Skin epidermis (tissue), 12 donors: ENCODE measurements around the gene ZBTB17.
"Not testable (repeated sequence)": the region's sequence is repeated elsewhere in the genome, so short reads cannot be mapped to it uniquely, and the experiment has no call there.

Source experiments
- H3K27ac ChIP-seq, 21 experiments: fragments of 200-600 bp; sonication (generic) in 11 of 21; one replicate each; pipeline ENCODE4 v1.5.0; 2020; ENCODE audit warnings: mild to moderate bottlenecking in 3 of 21, inconsistent platforms in 2 of 21, moderate library complexity in 2 of 21
- H3K4me3 ChIP-seq, 7 experiments: fragments of 200-600 bp; sonication (generic) in 2 of 7; one replicate each; pipeline ENCODE4 v1.5.0; 2020; ENCODE audit warnings: inconsistent platforms in 2 of 7, mild to moderate bottlenecking in 2 of 7, moderate library complexity in 1 of 7

The ZBTB17 gene

DNA sequence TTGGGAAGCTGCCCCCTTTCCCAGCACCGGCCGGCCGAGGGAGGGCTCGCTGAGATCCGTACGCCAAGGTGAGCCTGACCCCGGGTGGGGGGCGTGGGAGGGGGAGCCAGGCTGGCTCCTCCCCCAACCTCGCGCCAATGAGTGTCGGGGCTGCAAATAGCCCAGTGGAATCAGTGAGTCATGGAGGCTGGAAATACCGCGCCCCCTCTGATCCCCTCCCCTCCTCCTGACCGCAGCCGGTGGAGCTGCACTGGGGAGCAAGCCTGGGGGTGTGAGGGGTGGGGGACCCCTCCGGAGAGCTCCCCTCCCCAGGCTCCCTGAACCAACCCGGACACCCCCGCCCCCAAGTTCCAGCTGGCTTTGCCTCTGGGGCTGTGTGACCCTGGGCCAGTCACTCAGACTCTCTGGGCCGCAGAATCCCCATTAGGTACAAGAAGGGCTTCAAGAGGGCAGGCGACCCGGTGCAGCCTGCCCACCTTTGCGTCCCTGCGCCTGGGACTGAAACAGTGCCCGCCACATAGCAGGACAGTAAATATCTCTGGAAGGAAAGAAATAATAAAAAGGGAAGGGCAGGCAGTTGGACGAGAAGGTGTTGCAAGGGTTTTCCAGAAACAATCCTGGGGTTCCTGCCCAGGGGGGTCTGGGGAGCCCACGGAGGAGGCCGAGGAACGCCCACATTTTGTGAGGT lies 37.5 kb upstream of the ZBTB17 start:
- Histone ChIP-seq H3K4me3 (peak overlapping the region; percentile 20 to 46 (median 31)), H3K27ac (peak overlapping the region in 18 of 21 experiments; percentile 1 to 79 (median 42))

DNA sequence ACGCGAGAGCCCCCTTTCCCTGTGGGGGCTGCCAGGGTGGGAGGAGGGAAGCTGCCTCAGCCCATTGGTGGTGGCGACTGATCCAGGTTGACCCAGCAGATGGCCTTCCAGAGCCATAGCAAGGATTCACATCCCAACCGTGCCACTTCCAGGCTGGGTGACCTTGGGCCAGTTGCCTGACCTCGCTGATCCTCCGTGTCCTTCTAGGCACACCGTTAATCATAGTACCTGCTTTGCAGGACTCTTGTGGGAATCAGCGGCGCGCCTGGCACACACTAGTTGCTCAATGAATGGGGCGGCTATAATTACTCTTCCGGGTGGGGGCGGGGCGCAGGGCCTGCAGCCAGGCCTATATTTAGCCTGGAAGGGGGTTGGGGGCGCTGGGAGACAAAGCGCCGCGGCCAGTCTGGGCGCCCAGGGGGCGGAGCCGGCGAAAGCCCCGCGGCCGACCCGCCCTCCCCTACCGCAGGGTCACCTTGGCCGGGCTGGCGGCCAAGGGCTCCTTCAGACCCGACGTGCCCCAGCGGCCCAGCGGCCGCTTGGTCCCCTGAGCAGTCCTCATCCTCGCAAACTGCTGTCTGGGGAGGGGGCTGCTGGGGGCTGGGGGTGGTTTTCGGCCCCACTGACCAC lies 36.8 kb upstream of the ZBTB17 start:
- Histone ChIP-seq H3K4me3 (peak overlapping the region; percentile 20 to 46 (median 31)), H3K27ac (peak overlapping the region in 18 of 21 experiments; percentile 1 to 79 (median 42))

DNA sequence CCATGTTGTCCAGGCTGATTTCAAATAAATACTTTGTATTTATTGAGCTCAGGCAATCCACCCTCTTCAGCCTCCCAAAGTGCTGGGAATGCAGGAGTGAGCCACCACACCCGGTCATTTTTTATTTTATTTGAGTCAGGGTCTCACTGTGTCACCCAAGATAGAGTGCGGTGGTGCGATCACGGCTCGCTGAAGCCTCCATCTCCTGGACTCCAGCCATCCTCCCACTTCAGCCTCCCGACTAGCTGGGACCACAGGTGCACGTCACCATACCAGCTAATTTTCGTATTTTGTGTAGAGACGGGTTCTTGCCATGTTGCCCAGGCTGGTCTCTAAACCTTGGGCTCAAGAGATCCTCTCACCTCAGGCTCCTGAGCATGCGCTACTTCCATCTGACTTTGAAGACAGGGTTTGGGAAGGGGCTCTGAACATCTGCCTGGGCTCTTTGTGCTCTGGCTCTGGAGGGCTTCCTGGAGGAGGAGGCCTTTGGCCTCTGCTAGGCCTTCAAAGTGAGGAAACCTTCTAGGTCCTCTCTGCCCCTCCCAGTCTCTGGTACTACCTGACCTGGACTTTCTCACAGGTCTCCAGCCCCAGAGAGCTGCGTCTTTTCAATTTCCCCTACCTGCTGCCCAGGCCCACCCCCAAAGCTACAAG lies 36.2 kb upstream of the ZBTB17 start:
- H3K27ac ChIP-seq: peak overlapping the region in 2 of 21 experiments; percentile 19 to 79
- H3K4me3 ChIP-seq: no peak overlapping the region

DNA sequence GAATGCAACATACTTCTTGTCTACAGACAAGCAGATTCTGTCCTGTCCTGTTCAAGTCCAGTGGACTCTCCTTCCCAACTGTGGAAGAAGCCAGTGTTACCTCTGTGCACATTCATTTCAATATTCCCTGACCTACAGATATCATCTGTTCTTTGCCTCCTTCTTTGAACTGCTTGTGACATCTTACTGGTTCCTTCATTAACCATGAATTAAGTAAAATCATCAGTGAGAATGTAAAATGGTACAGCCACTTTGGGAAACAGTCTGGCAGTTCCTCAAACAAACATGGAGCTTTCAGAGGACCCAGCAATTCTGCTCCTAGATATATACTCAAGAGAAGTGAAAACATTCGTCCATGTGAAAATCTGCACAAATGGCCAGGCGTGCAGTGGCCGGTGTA lies 34.9 kb upstream of the ZBTB17 start:
- no peak overlapping the region for H3K27ac ChIP-seq
- H3K4me3 ChIP-seq: no peak overlapping the region

DNA sequence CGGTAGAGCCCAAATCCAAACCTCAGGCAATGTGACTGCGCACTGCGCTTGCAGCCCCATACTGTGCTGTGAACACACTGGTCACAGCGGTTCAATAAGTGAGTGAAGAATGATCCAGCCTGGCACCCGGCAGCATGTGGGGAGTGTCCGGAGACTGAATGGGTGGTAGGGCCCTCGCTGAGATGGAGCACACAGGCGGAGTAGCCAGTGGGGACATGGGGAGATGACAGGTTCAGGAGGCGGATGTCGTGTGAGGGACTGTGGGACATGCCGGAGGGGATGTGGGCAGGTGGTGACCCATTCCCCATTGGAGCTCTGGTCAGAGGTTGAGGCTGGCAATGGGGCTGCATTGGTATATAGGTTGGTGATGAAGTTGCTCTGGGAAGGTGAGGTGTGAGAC lies 33.8 kb upstream of the ZBTB17 start:
- no peak overlapping the region for H3K4me3 ChIP-seq
- H3K27ac ChIP-seq: no peak overlapping the region

DNA sequence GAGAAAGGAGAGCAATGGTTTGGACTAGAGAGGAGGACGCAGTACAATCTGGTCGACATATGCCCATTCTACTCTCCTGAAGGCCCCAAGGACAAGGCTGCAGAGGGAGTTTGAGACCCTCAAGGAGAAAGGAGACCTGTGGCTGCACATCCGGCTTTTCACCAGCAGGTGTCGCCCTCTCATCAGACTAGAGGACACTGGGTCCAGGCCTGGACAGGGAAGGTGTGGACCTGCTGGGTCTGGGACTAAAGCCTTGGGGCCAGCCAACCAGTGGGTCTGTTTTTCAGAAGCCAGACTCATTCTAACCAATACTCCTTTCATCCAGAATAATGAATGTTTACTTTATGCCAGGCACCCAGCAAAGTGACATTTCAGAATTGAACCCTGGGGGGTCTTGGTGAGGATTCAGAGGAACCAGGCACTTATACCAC lies 33.1 kb upstream of the ZBTB17 start:
- no peak overlapping the region for H3K4me3 ChIP-seq
- no peak overlapping the region for H3K27ac ChIP-seq

DNA sequence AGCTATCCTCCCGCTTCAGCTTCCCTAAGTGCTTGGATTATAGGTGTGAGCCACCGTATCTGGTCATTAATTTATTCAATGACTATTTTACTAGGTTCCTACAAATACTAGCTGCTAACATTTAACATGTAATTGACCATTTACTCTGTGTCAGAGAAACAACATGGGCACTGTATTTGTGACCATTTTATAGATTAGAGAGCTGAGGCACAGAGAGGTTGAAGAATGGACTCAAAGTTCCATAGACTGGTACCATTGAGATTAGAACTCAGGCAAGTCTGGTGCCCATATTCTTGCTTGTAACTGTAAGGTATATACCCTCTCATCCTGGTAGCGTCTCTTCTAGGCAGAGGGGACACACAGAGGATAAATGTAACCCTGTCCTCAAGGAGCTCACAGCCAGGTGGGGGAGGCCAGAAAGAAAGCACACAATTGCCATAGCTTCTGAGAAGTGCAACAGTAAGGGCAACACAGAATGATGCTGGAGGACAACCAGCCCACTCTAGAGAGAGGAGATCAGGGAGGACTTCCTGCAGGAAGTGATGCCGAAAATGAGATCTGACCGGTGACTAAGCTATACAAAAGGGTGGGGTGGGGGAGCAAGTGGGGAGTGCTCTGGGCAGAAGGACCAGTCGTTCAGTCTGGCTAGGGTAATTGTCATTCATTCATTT lies 31.9 kb upstream of the ZBTB17 start:
- H3K27ac ChIP-seq: no peak overlapping the region
- H3K4me3 ChIP-seq: no peak overlapping the region

DNA sequence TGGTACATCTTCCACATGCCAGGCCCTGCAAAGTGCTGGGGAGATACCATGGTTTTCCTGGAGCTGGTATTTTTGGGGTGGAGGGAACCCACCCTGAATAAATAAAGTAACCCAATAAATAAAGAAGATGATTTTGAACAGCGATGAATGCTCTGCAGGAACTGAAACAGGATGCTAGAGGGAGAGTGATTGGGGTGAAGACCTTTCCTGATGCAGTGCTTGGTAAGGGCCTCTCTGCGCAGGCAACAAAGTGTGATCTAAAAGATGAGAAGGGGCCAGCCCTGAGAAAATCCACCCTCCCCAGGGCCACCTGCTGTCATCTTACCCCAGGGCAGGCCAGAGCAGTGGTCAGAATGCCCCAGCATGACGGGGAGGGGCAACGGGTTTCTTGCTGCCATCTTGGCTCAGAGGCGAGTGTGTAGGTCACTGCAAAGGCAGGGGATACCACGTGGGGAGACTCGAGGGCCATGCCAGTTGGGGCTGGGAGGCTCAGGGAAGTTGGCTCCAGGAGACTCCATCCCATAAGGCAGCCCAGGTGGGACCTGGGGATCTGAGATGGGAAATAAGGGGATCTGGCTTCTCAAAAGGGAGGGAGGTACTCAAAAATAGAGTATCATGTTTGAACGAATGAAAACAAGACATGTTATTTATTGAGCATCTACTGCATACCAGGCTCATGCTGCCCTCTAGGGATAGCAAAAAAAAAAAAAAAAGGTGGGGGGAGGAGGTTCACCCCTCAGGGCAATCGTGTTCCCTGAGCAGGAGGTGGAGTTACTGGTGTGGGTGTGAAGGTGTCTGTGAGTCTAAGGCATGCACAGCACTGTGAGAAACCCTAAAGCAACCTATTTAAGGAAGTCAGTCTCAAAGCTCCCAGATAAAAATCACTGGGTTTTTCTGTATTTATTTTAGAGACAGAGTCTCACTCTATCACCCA lies 30.9 kb upstream of the ZBTB17 start:
- H3K27ac ChIP-seq: no peak overlapping the region
- H3K4me3 ChIP-seq: no peak overlapping the region

DNA sequence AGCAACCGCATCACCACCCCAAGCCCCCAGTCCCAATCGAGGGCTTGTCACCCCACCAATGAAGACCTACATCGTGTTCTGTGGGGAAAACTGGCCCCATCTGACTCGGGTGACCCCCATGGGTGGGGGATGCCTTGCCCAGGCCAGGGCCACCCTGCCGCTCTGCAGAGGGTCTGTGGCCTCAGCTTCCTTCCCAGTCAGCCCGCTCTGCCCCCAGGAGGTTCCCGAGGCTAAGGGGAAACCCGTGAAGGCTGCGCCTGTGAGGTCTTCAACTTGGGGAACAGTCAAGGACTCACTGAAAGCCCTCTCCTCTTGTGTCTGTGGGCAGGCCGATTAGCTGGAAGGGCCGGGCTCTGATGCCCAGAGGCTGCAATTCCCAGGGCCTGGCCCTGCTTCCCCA lies 30.1 kb upstream of the ZBTB17 start:
- no peak overlapping the region for H3K4me3 ChIP-seq

DNA sequence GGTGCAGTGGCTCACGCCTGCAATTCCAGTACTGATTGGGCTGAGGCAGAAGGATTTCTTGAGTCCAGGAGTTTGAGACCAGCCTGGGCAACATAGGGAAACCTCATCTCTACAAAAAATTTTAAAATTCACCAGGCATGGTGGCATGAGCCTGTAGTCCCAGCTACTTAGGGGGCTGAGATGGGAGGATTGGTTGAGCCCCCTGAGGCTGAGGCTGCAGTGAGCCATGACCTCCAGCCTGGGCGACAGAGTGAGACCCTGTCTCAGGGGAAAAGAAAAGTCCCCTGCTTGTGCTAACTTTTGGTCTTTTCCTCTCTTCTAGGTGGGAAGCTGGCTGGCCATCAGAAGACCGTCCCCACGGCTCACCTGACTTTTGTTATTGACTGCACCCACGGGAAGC lies 29.7 kb upstream of the ZBTB17 start:
- H3K4me3 ChIP-seq: no peak overlapping the region
- no peak overlapping the region for H3K27ac ChIP-seq

More for the DNA sequence above, 30.1 kb upstream of the ZBTB17 start:
- no peak overlapping the region for H3K27ac ChIP-seq

DNA sequence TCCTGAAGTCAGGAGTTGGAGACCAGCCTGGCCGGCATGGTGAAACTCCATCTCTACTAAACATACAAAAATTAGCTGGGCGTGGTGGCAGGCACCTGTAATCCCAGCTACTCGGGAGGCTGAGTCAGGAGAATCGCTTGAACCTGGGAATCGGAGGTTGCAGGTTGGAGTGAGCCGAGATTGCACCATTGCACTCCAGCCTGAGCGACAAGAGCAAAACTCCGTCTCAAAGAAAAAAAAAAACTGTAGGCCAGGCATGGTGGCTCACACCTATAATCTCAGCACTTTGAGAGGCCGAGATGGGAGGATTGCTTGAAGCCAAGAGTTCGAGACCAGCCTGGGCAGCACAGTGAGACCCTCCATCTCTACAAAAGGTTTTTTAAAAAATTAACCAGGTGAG lies 25.4 kb upstream of the ZBTB17 start:
- not testable (repeated sequence) for H3K4me3 ChIP-seq, H3K27ac ChIP-seq

DNA sequence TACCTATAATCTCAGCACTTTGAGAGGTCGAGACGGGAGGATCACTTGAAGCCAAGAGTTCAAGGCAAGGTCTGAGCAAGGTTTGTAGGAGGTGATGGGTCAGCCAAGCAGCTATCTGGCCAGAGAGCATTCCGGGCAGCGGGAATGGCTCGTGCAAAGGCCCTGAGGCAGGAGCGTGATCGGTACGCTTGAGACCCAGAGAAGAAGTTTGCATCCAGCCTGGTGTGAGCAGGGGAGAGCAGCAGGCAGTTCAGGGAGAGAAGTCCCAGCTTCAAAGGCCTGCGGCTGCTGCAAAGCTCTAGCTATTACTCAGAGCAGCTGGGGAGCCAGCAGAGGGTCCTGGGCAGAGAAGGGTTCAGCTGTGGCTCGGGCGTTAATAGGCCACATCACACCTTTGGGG lies 23.0 kb upstream of the ZBTB17 start:
- H3K27ac ChIP-seq: no peak overlapping the region
- H3K4me3 ChIP-seq: no peak overlapping the region

DNA sequence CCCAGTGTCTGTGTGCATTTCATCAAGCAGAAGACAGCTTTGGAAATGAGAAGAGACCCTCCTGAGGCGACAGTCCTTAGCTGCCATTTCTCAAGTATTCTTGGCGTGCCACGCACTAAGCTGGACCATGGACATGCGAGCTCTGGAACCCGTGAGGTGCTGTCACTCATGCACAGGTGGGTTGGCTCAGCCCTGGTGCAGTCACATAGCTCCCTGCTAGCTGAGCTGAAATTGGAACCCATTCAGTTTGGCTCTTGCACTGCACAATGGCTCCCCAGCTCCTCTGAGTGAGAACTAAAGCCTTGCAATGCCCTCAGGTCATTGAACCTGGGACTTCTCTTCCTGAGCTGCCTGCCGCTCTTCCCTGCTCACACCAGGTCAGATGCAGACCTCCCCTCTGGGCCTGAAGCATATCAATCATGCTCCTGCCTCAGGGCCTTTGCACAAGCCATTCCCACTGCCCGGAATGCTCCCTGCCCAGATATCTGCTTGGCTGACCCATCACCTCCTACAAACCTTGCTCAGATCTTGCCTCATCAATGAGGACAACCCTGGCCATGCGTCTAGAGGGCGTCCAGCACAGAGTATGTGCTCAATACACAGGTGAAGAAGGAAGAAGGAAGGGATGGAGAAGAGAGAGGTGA lies 21.9 kb upstream of the ZBTB17 start:
- H3K27ac ChIP-seq: no peak overlapping the region

DNA sequence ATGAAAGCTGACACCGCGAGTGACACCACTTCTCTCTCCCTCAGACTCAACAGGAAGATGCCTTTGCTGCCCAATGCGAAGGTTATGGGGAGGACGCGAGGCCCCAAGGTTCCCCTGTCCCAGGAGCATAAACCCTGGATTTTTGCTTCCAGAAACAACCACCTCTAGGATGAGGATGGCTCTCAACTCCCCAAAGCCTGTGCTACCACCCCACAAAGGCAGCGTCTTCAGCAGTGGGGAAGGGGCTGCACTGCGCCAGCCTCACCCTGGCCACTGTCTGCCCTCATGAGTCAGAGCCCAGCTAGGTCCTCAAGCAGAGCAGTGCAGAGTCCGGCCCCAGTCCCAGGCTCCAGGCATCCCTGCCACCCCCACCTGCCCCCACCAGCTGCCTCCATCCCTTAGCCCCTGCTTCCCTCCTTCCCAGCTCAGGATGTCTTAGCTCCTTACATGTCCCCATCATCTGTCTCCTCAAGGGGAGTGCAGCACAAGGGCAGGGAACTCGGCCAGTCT lies 21.2 kb upstream of the ZBTB17 start:
- no peak overlapping the region for H3K4me3 ChIP-seq
- no peak overlapping the region for H3K27ac ChIP-seq

More for the DNA sequence above, 21.9 kb upstream of the ZBTB17 start:
- no peak overlapping the region for H3K4me3 ChIP-seq

DNA sequence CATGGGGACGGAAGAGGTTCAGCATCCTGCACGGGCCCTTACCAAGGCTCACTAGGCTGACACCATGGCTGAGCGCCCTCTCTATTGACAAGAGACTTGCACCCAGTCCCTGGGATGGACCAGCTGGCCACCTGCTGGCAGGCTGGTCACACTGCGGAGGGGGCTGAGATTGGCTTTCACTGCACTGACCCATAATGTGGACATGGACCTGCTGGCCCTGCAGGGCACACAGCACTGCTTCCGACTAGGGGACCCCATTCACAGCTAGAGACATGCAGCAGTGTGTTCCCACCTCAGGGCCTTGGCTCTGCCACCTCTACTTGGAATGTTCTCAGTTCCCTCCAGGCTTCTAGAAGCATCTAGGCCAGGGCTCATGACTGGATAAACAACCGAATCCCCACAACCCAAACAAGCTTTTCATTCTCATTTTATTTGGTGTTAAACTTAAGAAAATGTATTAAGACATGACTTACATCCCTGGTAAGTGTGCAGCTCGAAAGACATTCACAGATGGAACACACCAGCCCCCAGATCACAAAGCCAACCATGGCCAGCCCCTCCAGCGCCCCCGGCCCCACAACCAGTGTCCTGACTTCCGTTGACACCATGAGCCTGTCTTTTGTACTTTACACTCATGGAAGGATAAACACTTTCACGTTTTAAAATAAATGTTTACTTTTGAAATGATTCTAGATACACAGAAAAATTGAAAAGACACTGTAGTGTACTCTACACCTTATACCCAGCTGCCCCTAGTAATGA lies 18.9 kb upstream of the ZBTB17 start:
- H3K27ac ChIP-seq: no peak overlapping the region

DNA sequence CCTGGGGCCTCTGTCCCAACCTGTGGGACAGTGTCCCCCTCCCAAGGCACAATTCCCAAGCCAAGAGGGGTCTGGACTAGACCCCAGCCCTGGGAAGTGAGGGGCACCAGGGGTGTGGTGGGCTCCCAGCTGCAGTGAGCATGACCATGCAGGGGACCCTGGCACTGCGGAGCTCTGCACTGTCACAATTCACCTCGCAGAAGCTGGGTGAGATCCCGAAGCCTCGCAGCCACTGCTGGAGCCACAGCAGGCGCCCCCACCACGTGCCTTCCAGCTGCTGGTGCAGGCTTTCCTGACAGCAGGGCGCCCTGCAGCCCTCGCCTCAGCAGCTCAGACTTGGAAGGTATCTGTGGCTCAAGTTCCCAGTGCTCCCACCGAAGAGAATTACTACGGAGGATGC lies 18.2 kb upstream of the ZBTB17 start:
- H3K4me3 ChIP-seq: no peak overlapping the region
- H3K27ac ChIP-seq: no peak overlapping the region

More for the DNA sequence above, 18.9 kb upstream of the ZBTB17 start:
- H3K4me3 ChIP-seq: no peak overlapping the region

DNA sequence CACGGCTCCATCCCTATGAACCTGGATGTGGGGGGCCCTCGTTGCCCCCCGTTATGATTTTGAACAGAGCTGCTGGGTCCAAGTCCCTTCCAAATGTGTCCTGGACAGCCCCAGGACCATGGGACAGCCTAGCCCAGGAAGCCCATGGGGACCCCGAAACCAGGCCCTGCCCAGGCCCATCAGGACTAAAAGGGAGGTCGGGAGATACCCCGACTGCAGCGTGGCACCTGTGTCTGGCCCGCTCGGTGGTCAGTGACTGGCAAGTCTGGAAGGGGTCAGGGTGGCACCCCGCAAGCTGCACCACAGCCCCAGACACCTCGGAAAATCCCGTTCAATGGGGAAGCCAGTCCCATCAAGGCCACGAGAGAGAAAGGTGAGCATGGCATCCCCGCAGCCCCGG lies 17.8 kb upstream of the ZBTB17 start:
- Histone ChIP-seq H3K27ac (no peak overlapping the region), H3K4me3 (no peak overlapping the region)
